ENCODE measurements around the gene MEF2D. TPM values are rescaled to one million over a fixed set of nuclear protein-coding genes. Genes with fewer than 3 reads are reported as not detected.

The MEF2D gene
- total and polyA plus RNA-seq, 2 donors (not counting 1 experiment from before 2014, with no cell fraction given): 65.6 to 128 TPM

DNA sequence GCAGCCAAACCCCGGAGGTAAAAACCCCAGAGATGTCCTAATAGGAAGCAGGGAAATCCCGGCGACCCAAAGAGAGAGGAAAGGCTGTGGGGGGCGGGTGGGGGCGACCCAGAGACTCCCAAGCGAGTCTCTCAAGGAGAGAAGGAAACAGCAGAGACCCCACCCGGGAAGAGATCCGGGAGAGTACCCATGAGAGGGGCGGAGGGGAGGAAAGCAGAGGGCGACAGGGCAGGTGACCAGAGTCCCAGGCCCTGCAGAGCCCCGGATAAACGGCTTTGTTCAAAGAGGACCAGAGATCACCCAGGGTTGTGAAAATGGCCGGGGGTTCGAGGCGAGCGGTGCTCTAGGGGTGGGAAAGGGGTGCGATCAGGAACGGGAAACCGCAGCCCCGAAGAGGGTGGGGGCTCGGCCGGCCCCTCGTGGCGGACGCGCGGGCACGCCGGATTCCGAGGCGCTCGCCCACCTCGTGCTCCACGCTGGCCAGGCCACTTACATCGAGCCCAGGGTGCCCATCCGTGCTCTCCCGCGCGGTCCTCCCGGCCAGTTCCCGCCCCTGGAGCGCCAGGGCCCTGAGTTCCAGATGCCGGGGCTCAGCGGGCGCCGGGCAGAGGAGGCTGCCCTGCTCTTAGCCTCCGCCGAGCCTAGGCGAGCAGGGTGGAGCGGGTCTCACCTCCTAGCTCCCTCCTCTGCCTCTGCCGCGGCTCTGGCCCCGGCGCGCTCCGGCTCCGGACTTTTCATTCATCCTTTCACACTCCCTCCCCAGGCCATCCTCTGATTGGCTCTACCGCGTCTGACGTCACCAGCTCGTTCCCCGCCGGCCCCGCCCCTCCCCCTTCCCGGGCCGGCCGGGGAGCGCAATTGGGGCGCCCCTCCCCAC, 79.3 kb downstream of the MEF2D start:
- intact Hi-C loops (cut with micrococcal nuclease): loop anchor here (2.0 kb wide), 1 partner anchor 18 kb away; no protein-coding TSS in a partner anchor
- Histone ChIP-seq H4K20me1 (ENCODE audit: control insufficient read depth, insufficient read depth, low read length, poor library complexity, severe bottlenecking) (no peaks in the 10 kb centered on the region), H2AFZ (ENCODE audit: insufficient read depth, low read depth, low read length, poor library complexity, severe bottlenecking) (peak overlapping the region; percentile 78), H3K4me1 (ENCODE audit: control insufficient read depth in 2 of 2, insufficient read depth in 2 of 2, low read length in 2 of 2) (peaks cover 27 to 29% of the 10 kb centered on the region in 2 donors), H3K4me2 (replicated peaks; ENCODE audit: low read depth, low read length, poor library complexity, severe bottlenecking) (peak overlapping the region; percentile 96), H3K36me3 (replicated peaks in 1 of 2; ENCODE audit: control extremely low read depth in 1 of 2, control insufficient read depth in 1 of 2, extremely low read depth in 1 of 2, insufficient read depth in 2 of 2, low read length in 1 of 2) (no peaks in the 10 kb centered on the region), H3K27ac (ENCODE audit: low read length in 2 of 2) (no peak overlapping the region), H3K9ac (ENCODE audit: low read length) (peak overlapping the region; percentile 71), H3K9me3 (ENCODE audit: control extremely low read depth in 1 of 3, control insufficient read depth in 2 of 3, insufficient read depth in 1 of 3, low read length in 2 of 3) (peaks cover 0 to 14% (median 0%) of the 10 kb centered on the region in 3 donors), H3K4me3 (ENCODE audit: control extremely low read depth in 1 of 5, extremely low read depth in 1 of 5, insufficient read depth in 1 of 5, low read depth in 2 of 5, low read length in 4 of 5) (peak overlapping the region in 4 of 5 experiments; percentile 41 to 65 (median 61)), H3K79me2 (ENCODE audit: control insufficient read depth, insufficient read depth, low read length) (no peaks in the 10 kb centered on the region), H3K27me3 (replicated peaks in 1 of 4; ENCODE audit: control extremely low read depth in 1 of 4, control insufficient read depth in 3 of 4, insufficient read depth in 4 of 4, low read length in 3 of 4) (peaks cover 0 to 82% (median 44%) of the 10 kb centered on the region in 4 experiments)
- H3K27me3 Mint-ChIP-seq: peaks cover 84% of the 10 kb centered on the region
- peak overlapping the region; percentile 21 for H3K27ac Mint-ChIP-seq
- TF ChIP-seq EZH2 (IDR thresholded peaks at IDR 0.05; ENCODE audit: borderline replicate concordance, insufficient read depth, low read depth, low read length, poor library complexity, severe bottlenecking) (no peak), CTCF (IDR thresholded peaks at IDR 0.05) (no peak)
- H3K4me3 Mint-ChIP-seq: peak overlapping the region; percentile 92
- WGBS (ENCODE audit: insufficient coverage): 2% methylated on average over 69 of the region's 69 CpGs
- ChIA-PET CTCF (interaction anchor here (4.4 kb wide), 1 partner anchor 35 kb away, joined by 21 read pairs; no protein-coding TSS in a partner anchor), POLR2A (no interaction called here)
- H3K4me1 Mint-ChIP-seq: peaks cover 28% of the 10 kb centered on the region
- ATAC-seq (ENCODE audit: low read depth) (peak; percentile 73), DNase-seq (peak; percentile 79)
- no peaks in the 10 kb centered on the region for H3K9me3 Mint-ChIP-seq (ENCODE audit: insufficient read depth)
